Measurements from ENCODE around the gene KRTAP4-2.
"Not testable (repeated sequence)": the region's sequence is repeated elsewhere in the genome, so short reads cannot be mapped to it uniquely, and the experiment has no call there.

Gene KRTAP4-2

DNA sequence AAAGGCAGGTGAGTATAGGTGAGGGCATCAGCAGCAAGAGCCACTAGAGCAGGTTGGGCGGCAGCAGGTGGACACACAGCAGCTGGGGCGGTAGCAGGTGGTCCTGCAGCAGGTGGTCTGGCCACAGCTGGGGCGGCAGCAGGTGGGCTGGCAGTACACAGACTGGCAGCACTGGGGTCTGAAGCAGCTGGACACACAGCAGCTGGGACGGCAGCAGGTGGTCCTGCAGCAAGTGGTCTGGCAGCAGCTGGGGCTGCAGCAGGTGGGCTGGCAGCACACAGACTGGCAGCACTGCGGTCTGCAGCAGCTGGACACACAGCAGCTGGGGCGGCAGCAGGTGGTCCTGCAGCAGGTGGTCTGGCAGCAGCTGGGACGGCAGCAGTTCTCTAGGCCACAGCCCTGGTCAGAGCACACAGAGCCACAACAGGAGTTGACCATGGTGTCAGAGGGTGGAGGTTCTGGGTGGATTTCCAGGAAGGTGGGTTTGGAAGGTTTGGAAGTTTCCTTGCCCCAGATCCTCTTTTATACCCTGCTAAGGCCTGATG is at the start of gene KRTAP4-2:
TSS of gene KRTAP4-2 (minus strand) at position 495 of the 545 bp plus-strand sequence. CDS start at position 438, 57 bp downstream.
- DNase-seq (ENCODE audit: low spot score) = no peak

DNA sequence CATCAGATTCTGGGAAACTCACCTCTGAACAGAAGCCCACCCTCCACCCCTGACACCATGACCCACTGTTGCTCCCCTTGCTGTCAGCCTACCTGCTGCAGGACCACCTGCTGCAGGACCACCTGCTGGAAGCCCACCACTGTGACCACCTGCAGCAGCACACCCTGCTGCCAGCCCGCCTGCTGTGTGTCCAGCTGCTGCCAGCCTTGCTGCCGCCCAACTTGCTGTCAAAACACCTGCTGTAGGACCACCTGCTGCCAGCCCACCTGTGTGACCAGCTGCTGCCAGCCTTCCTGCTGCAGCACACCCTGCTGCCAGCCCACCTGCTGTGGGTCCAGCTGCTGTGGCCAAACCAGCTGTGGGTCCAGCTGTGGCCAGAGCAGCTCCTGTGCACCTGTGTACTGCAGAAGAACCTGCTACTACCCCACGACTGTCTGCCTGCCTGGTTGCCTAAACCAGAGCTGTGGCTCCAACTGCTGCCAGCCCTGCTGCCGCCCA is 48.6 kb upstream of the KRTAP4-2 start, which contains the start of gene KRTAP9-2:
TSS of gene KRTAP9-2 (plus strand) at position 51 of the 498 bp plus-strand sequence. CDS start at position 58, 7 bp downstream.
- not testable (repeated sequence) for DNase-seq (ENCODE audit: low spot score)

DNA sequence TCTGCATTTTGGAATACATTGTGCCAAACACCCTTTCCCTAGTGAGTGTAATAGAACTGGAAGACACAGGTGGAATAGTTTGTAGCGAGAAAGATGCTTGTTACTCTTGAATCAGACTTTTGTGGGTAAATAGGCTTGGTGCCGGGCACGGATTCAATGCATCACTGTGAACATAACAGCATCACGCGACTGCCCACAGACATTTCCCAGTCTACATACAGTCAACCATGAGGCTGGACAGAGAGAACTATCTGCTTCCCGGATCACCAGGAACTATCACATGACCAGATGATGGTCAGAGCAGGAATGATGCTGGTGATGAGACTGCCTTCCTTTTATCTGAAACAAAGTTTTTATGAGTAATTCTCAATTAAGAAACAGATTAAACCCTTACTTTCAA is 48.0 kb upstream of the KRTAP4-2 start:
- DNase-seq (ENCODE audit: low spot score) = no peak

DNA sequence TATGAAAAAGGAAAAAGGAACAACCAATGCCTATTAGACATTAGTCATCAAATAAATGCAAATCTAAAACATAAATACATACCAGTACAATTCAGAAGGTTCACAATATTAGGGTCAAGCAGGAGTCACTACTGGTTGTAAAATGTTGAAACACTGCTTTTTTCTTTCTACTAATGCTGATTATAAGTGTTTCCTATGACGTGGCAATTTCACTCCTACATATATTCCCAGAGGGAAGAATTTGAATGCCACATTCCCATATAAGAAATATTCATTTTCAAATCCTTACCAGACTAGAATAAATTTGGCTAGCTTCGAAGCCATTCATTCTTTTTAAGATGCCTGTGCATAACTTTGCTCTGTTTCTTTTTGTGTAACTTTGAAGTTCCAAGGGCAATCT is 45.8 kb upstream of the KRTAP4-2 start:
- DNase-seq (ENCODE audit: low spot score) = no peak

DNA sequence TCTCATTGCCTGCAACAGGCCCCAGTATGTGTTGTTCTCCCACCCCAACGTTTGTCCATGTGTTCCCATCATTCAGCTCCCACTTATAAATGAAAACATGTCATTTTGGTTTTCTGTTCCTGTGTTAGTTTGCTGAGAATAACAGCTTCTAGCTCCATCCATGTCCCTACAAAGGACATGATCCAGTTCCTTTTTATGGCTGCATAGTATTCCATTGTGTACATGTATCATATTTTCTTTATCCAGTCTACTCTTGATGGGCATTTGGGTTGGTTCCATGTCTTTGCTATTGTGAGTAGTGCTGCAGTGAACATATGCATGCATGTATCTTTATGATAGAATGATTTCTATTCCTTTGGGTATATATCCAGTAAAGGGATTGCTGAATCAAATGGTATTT is 37.7 kb upstream of the KRTAP4-2 start:
- DNase-seq (ENCODE audit: low spot score) = no peak

DNA sequence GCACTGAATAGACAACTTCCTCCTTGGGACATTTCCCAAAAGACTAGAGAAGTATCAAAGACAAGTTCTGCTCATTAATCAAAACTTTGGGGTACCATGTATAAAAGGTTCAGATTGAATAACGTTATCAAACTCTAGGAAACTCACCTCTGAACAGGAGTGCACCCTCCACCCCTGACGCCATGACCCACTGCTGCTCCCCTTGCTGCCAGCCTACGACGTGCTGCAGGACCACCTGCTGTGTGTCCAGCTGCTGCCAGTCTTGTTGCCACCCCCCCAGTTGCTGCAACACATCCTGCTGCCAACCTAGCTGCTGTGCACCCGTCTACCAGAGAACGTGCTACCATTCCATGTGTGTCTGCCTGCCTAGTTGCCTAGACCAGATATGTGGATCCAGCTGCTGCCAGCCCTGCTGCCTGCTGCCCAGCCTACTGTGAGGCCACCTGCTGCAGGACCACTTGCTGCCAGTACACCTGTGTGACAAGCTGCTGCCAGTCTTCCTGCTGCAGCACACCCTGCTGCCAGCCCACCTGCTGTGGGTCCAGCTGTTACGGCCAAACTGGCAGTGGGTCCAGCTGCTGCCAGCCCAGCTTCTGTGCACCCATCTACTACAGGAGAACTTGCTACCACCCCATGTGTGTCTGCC is 34.6 kb upstream of the KRTAP4-2 start:
- DNase-seq (ENCODE audit: low spot score) = no peak

DNA sequence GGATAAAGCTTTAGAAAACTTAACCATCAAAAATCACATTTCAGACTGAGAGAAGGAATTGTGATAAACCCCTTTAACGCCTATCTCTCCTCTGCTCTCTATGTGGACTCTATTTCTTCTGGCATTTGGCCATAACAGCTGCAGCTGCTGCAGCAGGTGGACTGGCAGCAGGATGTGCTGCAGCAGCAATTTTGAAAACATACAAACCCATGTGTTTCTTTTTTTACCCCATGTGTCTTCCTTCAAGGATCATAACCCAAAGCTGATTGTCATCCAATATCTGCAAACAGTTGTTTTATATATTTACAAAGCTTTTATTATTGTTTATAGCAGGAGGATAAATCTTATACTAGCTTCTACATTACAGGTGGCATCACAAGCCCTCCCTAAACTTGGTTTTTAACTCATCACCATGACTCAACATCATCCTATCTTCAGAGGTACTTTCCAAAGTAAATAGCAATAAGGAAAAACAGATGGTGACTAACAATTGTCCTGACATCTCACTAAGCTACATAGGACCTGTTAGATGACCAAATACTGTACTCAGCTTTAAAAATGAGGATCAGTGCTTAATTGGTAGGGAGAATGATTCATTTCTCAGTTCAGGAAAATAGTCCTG is 33.9 kb upstream of the KRTAP4-2 start:
- peak; percentile 36 for DNase-seq (ENCODE audit: low spot score)

DNA sequence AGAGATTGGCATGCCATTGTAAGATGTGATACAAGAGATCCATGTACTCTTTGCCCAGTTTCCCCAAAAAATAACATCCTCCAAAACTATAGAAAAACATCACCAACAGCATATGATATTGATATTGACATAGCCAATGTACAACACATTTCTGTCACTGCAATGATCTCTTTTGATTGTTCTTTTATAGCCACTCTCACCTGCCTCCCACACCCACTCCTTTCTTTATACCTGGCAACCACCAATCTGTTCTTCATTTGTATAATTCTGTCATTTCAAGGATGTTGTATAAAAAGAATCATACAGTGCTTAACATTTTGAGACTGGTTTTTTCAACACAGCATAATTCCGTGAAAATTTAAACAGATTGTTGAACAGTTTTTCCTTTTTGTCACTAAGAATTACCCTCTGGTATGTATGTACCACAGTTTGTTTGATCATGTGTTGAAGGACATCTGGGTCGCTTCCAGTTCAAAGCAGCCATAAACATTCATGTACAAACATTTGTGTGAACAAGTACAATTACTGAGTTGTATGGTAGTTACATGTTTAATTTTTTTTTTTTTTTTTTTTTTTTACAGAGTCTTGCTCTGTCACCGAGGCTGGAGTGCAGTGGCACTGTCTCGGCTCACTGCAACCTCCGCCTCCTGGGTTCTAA is 21.5 kb upstream of the KRTAP4-2 start:
- no peak for DNase-seq (ENCODE audit: low spot score)

DNA sequence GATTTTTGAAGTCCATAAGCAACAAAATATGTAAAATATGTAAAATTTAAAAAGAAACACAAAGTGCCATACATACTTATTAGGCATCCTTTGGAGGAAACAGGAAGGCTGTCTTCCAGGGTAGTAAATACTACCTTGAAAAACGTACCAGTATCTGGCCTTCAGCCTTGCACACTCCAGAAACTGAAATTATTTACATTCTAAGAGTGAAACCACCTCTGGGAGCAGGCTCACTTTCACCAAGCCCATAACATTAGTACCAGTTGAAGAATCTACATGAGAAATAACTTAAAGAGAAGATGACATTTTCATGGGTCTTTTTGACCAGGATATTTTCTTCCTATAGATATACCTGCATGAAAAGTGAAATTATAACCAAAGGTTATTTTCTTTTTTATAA is 18.0 kb upstream of the KRTAP4-2 start:
- no peak for DNase-seq (ENCODE audit: low spot score)

DNA sequence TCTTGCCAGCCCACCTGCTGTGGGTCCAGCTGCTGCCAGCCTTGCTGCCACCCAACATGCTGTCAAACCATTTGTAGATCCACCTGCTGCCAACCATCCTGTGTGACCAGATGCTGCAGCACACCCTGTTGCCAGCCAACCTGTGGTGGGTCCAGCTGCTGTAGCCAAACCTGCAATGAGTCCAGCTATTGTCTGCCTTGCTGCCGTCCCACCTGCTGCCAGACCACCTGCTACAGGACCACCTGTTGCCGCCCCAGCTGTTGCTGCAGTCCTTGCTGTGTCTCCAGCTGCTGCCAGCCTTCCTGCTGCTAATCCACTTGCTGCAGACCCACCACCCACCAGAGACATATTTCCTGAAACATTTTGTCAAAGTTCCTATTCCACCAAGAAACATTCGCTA is 12.3 kb upstream of the KRTAP4-2 start:
- DNase-seq (ENCODE audit: low spot score) = no peak

DNA sequence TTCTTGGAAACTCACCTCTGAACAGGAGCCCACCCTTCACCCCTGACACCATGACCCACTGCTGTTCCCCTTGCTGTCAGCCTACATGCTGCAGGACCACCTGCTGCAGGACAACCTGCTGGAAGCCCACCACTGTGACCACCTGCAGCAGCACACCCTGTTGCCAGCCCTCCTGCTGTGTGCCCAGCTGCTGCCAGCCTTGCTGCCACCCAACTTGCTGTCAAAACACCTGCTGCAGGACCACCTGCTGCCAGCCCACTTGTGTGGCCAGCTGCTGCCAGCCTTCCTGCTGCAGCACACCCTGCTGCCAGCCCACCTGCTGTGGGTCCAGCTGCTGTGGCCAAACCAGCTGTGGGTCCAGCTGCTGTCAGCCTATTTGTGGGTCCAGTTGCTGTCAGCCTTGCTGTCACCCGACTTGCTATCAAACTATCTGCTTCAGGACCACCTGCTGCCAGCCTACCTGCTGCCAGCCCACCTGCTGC is 11.9 kb upstream of the KRTAP4-2 start, which contains the start of gene KRTAP9-1:
TSS of gene KRTAP9-1 (plus strand) at position 51 of the 482 bp plus-strand sequence. CDS start at position 51, 0 bp downstream.
- DNase-seq (ENCODE audit: low spot score) = not testable (repeated sequence)

DNA sequence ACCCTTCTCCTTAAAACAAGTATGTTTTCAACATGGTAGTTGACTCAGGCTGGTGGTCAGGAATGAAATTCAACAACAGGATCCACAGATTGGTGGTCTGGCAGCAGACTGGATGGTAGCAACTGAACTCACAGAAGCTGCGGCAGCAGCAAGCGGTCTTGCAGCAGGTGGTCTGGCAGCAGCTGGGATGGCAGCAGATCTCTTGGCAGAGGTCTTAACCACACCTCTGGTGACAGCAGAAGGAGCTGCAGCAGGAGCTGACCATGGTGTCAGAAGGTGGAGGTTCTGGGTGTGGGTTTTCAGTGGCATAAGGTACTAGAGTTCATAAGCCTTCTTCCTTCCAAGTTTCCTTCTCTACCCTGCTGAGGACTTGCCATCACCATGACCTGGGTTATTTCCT is 8.9 kb upstream of the KRTAP4-2 start:
- no peak for DNase-seq (ENCODE audit: low spot score)

DNA sequence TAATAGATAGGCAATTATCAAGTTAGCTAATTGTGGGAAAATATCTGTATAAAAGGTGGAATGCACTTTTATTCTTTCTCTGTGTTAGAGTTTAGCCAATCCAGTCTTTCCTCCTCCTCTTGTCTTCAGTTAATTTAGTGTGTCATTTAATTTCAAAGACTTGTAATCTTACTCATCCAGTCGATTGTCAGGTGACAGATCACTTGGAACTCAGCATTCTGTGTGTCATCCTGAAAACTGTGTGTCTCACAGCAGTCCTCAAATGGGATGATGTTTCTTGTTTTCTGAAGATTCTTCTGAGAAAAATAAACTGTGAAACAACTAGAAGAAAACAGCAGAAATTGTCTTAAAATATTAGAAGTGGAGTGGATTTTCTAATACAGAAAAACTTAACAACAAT is 7.0 kb upstream of the KRTAP4-2 start:
- DNase-seq (ENCODE audit: low spot score) = no peak

DNA sequence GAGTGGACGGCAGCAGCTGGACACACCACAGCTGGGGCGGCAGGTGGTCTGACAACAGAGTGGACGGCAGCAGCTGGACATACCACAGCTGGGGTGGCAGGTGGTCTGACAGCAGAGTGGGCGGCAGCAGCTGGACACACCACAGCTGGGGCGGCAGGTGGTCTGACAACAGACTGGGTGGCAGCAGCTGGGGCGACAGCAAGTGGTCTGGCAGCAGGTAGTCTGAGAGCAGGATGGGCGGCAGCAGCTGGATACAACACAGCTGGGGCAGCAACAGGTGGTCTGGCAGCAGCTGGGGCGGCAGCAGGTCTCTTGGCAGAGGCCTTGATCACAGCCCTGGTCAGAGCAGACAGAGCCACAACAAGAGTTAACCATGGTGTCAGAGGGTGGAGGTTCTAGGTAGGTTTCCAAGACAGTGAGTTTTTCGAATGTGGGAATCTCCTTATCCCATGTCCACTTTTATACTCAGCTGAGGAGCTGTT is 6.5 kb upstream of the KRTAP4-2 start, which contains the start of gene KRTAP4-1:
TSS of gene KRTAP4-1 (minus strand) at position 432 of the 482 bp plus-strand sequence. CDS start at position 375, 57 bp downstream.
- no peak for DNase-seq (ENCODE audit: low spot score)

DNA sequence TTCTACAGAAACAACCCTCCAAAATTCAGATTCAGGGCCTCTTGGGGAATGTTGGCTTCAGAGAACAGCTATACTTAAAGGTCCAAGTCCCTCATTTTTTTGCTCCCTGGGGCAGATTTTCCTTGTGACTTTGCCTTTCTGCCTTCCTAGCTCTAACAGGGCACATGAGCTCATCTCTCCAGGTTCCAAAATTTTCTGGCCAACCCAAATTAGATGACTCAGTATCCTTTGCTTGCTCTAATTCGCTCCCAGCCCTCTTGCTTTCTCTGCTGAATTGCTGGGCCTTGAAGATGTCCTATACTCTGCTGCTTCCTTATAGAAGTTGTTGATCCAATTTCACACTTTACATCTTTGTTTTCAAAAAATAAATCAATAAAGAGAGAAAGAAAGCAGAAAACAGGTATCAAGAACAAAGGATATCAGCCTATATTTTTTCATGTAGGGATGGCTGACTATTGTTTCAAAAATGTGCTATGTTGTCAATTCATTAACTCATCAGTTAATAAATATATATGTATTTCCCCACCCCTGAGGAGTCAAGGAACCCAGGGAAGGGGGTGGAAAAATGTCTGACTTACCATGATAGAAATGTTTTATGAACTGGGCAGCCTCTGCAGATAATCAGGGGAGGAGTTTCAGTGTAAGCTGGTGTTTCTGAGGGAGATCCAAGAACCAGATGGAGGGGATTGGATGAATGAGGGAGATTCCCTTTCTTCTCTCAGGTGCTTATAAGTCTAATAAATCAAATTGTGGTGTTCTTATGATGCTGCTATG is 1.0 kb upstream of the KRTAP4-2 start:
- DNase-seq (ENCODE audit: low spot score) = peak; percentile 76

DNA sequence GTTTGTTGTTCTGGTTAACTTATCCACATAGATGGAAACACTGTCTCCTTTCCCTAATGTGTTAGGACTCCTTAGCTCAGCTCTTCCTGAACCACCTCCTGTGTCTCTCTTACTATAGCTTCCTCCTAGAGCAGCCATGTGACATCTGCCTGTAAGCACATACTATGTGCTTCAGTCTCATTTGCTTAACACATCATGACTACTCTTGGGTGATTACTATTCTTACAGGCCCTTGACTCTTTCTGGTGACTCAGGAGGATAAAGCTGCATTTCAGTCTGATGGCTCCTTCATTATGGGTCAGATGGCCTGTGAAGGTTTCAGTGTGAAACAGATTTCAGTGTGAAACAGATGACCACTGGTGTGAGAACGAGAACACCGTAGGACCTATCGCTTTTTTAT is 320 bp upstream of the KRTAP4-2 start:
- peak; percentile 55 for DNase-seq (ENCODE audit: low spot score)

DNA sequence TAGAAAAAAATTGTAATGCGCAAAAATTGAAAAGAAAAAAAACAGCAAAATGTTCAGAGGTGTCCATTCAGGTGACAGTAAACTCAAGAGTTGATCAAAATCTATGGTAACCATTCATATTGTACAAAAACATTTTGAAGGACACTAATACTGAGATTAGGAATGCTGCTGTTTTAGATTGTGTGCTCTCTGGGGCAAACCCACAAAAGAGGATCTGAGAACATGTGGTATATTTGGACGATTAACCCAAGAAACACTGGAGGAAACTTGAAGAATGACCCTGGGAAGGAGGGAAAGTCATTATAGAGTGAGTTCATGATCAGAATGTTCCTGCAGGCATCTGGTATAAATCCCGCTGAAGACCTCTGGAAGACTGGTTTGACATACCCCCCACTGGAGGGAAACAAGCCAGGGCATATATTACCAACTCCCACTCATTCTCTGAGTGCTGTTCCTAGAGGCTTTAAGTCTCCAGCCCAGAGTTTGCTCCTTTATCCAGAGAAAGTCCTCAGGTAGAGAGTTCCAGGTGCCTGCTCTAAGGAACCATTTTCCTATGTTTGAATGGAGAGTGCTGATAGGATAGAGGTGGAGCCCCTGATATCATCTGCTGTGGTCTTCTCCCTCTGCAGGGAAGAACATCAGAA is 1.2 kb downstream of the KRTAP4-2 start:
- no peak for DNase-seq (ENCODE audit: low spot score)

DNA sequence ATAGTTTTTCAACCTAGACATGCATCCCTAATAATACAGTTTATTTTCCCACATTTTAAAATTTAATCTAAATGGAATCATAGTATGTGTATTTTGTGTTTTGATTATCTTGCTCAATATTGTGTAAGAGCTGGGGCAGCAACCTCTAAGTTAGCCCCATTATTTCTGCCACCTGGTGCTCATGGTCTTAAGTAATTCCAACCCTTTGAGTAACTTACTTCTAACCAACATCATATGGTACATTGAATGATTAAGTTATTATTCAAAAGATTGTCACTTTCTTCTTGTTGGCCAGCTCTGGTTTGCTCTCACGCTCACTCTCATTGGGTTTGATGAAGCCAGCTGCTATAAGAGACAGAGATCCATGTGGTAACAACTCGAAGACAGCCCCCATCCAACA is 6.1 kb downstream of the KRTAP4-2 start:
- DNase-seq (ENCODE audit: low spot score) = no peak

DNA sequence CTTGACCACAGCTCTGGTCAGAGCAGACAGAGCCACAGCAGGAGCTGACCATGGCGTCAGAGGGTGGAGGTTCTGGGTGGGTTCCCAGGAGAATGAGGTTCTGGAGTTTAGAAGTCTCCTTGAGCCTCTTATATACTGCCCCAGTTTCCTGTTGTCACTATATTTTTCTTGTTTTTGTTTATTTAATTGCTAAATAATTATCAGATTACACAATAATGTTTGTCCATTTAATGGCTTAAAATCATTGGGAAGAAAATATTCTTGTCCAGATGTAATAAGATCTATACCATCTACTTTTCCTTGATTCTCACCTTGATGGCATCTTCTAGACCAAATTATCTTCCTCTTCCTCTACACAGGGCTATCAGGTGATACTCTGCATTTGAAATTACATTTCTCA is 9.9 kb downstream of the KRTAP4-2 start, which contains the start of gene KRTAP4-3:
TSS of gene KRTAP4-3 (minus strand) at position 101 of the 400 bp plus-strand sequence. CDS start at position 52, 49 bp downstream.
- DNase-seq (ENCODE audit: low spot score) = no peak

DNA sequence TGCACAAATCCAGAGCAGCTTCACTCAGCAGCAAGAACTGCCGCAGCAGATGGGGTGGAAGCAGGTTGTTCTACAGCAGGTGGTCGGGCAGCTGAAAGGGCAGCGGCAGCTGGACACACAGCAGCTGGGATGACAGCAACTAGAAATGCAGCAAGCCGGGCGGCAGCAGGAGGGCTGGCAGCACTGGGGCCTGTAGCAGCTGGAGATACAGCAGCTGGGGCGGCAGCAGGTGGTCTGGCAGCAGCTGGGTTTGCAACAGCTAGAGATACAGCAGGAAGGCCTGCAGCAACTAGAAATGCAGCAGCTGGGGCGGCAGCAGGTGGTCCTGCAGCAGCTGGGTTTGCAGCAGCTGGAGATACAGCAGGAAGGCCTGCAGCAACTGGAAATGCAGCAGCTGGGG is 10.5 kb downstream of the KRTAP4-2 start:
- DNase-seq (ENCODE audit: low spot score) = no peak

DNA sequence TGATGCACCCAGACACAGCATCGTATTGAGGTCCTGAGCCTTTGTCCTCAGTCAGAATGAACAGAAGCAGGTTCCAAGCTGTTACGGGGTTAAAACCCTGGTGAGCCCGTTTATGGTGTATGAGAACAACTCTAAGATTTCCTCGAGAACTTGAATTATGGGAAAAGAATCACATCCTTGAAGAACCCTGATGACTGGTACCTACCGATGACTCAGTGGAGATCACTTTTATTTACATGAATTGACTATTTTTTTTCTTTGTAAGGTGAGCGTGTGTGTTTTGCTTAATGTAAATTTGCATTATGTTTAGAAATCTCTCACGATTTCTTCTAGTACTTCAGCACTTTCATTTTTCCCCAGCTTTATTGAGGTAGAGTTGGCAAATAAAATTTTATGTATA is 14.2 kb downstream of the KRTAP4-2 start:
- no peak for DNase-seq (ENCODE audit: low spot score)
